Neural crest cell (in vitro differentiated cells): ENCODE results near the gene FBXO36. TPM values are rescaled to one million over a fixed set of nuclear protein-coding genes. Genes with fewer than 3 reads are reported as not detected.

Experiments used
- DNase-seq: peaks from one replicate; pipeline ENCODE4 v3.0.0; 2021; ENCODE audit warnings: low read depth, mixed read lengths, low spot score
- H3K27ac Mint-ChIP-seq: one replicate; pipeline ENCODE4 v1.8.0; 2021; ENCODE audit warnings: mild to moderate bottlenecking, mixed read lengths; ENCODE audit not compliant: unreplicated experiment
- H3K27me3 Mint-ChIP-seq: 2 replicates; pipeline ENCODE4 v1.8.0; 2021; ENCODE audit warnings: low read depth, mild to moderate bottlenecking, mixed read lengths
- H3K36me3 Mint-ChIP-seq: 2 replicates; pipeline ENCODE4 v1.8.0; 2021; ENCODE audit warnings: low read depth, mild to moderate bottlenecking, mixed read lengths
- H3K4me1 Mint-ChIP-seq: 2 replicates; pipeline ENCODE4 v1.8.0; 2021; ENCODE audit warnings: mixed read lengths
- H3K4me3 Mint-ChIP-seq: one replicate; pipeline ENCODE4 v1.8.0; 2021; ENCODE audit warnings: mild to moderate bottlenecking, mixed read lengths
- H3K9me3 Mint-ChIP-seq: 2 replicates; pipeline ENCODE4 v1.8.0; 2021; ENCODE audit warnings: mixed read lengths
- CTCF ChIP-seq: fragments of 200-600 bp; sonication (generic); conservative IDR thresholded peaks from 2 replicates; pipeline ENCODE4 v1.5.0; 2021; ENCODE audit warnings: antibody characterized with exemption, mild to moderate bottlenecking
- total RNA-seq: library from RNA; stranded (reverse); gene quantifications from 2 replicates; pipeline ENCODE4 v1.2.1, GENCODE V29; 2021

Gene FBXO36
- total RNA-seq, 1 donor from 2014 or later, result 3.5 TPM

- DNase-seq, result no peak
- peaks cover 7% of the 10 kb centered on the region for H3K36me3 Mint-ChIP-seq
Measured at GRCh38 chr2:229943171-229943570, 20.9 kb downstream of the FBXO36 start.

GRCh38 chr2:229943770-229944449 is 21.6 kb downstream of the FBXO36 start:
- no peaks in the 10 kb centered on the region for H3K27me3 Mint-ChIP-seq
- no peak for DNase-seq
- no peaks in the 10 kb centered on the region for H3K9me3 Mint-ChIP-seq
- H3K36me3 Mint-ChIP-seq, result peaks cover 7% of the 10 kb centered on the region
- peaks cover 5% of the 10 kb centered on the region for H3K4me1 Mint-ChIP-seq
- no peak overlapping the region for H3K4me3 Mint-ChIP-seq
- H3K27ac Mint-ChIP-seq, result peak overlapping the region; percentile 44
- no peak for TF ChIP-seq CTCF

More at GRCh38 chr2:229943171-229943570, 20.9 kb downstream of the FBXO36 start:
- Mint-ChIP-seq H3K4me1 (peaks cover 5% of the 10 kb centered on the region), H3K27me3 (no peaks in the 10 kb centered on the region), H3K9me3 (no peaks in the 10 kb centered on the region), H3K4me3 (no peak overlapping the region), H3K27ac (no peak overlapping the region)
- TF ChIP-seq CTCF, result no peak

- DNase-seq, result no peak
- H3K4me3 Mint-ChIP-seq, result no peak overlapping the region
- H3K36me3 Mint-ChIP-seq, result peaks cover 7% of the 10 kb centered on the region
- peaks cover 5% of the 10 kb centered on the region for H3K4me1 Mint-ChIP-seq
- no peak for TF ChIP-seq CTCF
- H3K27me3 Mint-ChIP-seq, result no peaks in the 10 kb centered on the region
- H3K27ac Mint-ChIP-seq, result no peak overlapping the region
- H3K9me3 Mint-ChIP-seq, result no peaks in the 10 kb centered on the region
Measured at GRCh38 chr2:229945975-229946374, 23.7 kb downstream of the FBXO36 start.

- peaks cover 5% of the 10 kb centered on the region for H3K4me1 Mint-ChIP-seq
- peaks cover 7% of the 10 kb centered on the region for H3K36me3 Mint-ChIP-seq
- no peak overlapping the region for H3K27ac Mint-ChIP-seq
- no peak for DNase-seq
- TF ChIP-seq CTCF, result no peak
- no peak overlapping the region for H3K4me3 Mint-ChIP-seq
- no peaks in the 10 kb centered on the region for H3K9me3 Mint-ChIP-seq
- H3K27me3 Mint-ChIP-seq, result no peaks in the 10 kb centered on the region
Measured at GRCh38 chr2:229947544-229947943, 25.2 kb downstream of the FBXO36 start.

GRCh38 chr2:229952256-229952835 is 30.0 kb downstream of the FBXO36 start:
- Mint-ChIP-seq H3K27ac (no peak overlapping the region), H3K4me3 (no peak overlapping the region), H3K9me3 (no peaks in the 10 kb centered on the region), H3K4me1 (peaks cover 13% of the 10 kb centered on the region), H3K27me3 (no peaks in the 10 kb centered on the region), H3K36me3 (no peaks in the 10 kb centered on the region)
- no peak for TF ChIP-seq CTCF
- no peak for DNase-seq
